ENCODE measurements around the gene KRTAP1-1.
"Not testable (repeated sequence)": the region's sequence is repeated elsewhere in the genome, so short reads cannot be mapped to it uniquely, and the experiment has no call there.

KRTAP1-1 gene

GRCh38 chr17:41040783-41041571, at the start of gene KRTAP1-1:
TSS of gene KRTAP1-1 (minus strand) at chr17:41041450. CDS start at chr17:41041397, 53 bp downstream.
- in situ Hi-C loops (cut with HindIII; ENCODE audit: low sequenced_read_pairs); H3K4me3 ChIP-seq (ENCODE audit: low read depth, low read length): not testable (repeated sequence)
- DNase-seq (ENCODE audit: low read depth, low spot score): peak; percentile 43

- H3K4me3 ChIP-seq (ENCODE audit: low read depth, low read length); DNase-seq (ENCODE audit: low read depth, low spot score); in situ Hi-C loops (cut with HindIII; ENCODE audit: low sequenced_read_pairs): not testable (repeated sequence)
Observed at GRCh38 chr17:41088760-41089352, 47.6 kb upstream of the KRTAP1-1 start.

GRCh38 chr17:41084100-41084856, 43.0 kb upstream of the KRTAP1-1 start, which contains the start of gene KRTAP4-7:
TSS of gene KRTAP4-7 (plus strand) at chr17:41084150. CDS start at chr17:41084207, 57 bp downstream.
- in situ Hi-C loops (cut with HindIII; ENCODE audit: low sequenced_read_pairs); DNase-seq (ENCODE audit: low read depth, low spot score); H3K4me3 ChIP-seq (ENCODE audit: low read depth, low read length): not testable (repeated sequence)

- H3K4me3 ChIP-seq (ENCODE audit: low read depth, low read length); in situ Hi-C loops (cut with HindIII; ENCODE audit: low sequenced_read_pairs); DNase-seq (ENCODE audit: low read depth, low spot score): not testable (repeated sequence)
Observed at GRCh38 chr17:41083427-41083826, 42.2 kb upstream of the KRTAP1-1 start.

GRCh38 chr17:41082626-41083025, 41.4 kb upstream of the KRTAP1-1 start:
- no peak for TF ChIP-seq CTCF (IDR thresholded peaks at IDR 0.05; ENCODE audit: low read depth, low read length)
- DNase-seq (ENCODE audit: low read depth, low spot score): no peak
- H3K4me3 ChIP-seq (ENCODE audit: low read depth, low read length): no peak overlapping the region
- in situ Hi-C loops (cut with HindIII; ENCODE audit: low sequenced_read_pairs): no loop called here

GRCh38 chr17:41076788-41077187, 35.5 kb upstream of the KRTAP1-1 start:
- in situ Hi-C loops (cut with HindIII; ENCODE audit: low sequenced_read_pairs): no loop called here
- DNase-seq (ENCODE audit: low read depth, low spot score): no peak
- no peak overlapping the region for H3K4me3 ChIP-seq (ENCODE audit: low read depth, low read length)
- TF ChIP-seq CTCF (IDR thresholded peaks at IDR 0.05; ENCODE audit: low read depth, low read length): no peak

GRCh38 chr17:41073676-41074075, 32.4 kb upstream of the KRTAP1-1 start:
- DNase-seq (ENCODE audit: low read depth, low spot score): no peak
- no peak overlapping the region for H3K4me3 ChIP-seq (ENCODE audit: low read depth, low read length)
- in situ Hi-C loops (cut with HindIII; ENCODE audit: low sequenced_read_pairs): no loop called here
- TF ChIP-seq CTCF (IDR thresholded peaks at IDR 0.05; ENCODE audit: low read depth, low read length): no peak

- TF ChIP-seq CTCF (IDR thresholded peaks at IDR 0.05; ENCODE audit: low read depth, low read length): no peak
- in situ Hi-C loops (cut with HindIII; ENCODE audit: low sequenced_read_pairs): no loop called here
- H3K4me3 ChIP-seq (ENCODE audit: low read depth, low read length): no peak overlapping the region
- no peak for DNase-seq (ENCODE audit: low read depth, low spot score)
Observed at GRCh38 chr17:41071606-41072360, 30.5 kb upstream of the KRTAP1-1 start.

Data from astrocyte of the spinal cord (primary cell).